Body of pancreas (tissue), 4 donors: Measurements from ENCODE around the gene GPRC5D.

Experiments
- CTCF ChIP-seq, 7 experiments: fragments of 450-650 bp in 4 of 7; fragments of 200-600 bp in 3 of 7; sonication (generic) in 3 of 7; IDR thresholded peaks; one replicate each; pipeline ENCODE4 v1.5.1; 2016 to 2019; ENCODE audit warnings: antibody characterized with exemption in 7 of 7
- POLR2A ChIP-seq, 3 donors: fragments of 450-650 bp; IDR thresholded peaks; one replicate each; pipeline ENCODE4 v1.6.1; 2016; ENCODE audit warnings: antibody characterized with exemption in 3 of 3, mild to moderate bottlenecking in 2 of 3

DNA sequence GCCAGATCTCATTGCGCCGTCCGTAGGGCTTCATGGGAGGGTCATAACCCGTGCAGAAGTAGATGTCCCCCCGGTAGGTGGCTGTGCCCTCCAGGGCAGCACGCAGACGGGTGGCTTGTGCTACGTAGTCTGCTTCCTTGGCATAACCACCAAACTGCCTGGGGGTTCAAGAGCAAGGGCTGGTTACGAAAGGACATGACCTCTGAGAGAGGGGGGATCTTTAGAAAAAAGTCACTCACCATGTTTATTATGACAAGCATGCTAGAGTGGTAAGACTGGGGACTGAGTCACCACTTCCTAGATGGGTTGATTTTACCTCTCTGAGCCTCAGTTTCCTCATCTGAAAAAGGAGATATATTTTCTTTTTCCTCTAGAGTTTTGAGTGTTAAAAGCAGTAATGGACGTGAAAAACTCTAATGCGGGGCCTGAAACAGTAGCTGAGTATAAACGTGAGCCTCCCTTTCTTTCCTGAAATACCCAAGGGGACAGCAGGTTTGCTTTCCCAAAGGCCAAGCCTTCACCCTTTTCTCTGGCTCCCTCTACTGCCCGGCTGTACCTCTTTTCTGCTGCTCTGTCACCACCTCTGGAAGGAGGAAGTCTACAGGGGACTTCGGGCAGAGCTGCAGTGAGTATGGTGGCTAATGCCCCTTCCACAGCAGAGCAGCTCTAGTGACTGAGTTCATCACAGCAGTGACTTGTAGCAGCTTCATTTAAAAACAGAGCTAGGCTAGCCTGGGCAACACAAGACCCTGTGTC lies 23.5 kb upstream of the GPRC5D start:
- peak in 3 of 7 experiments; percentile 7 to 14 (median 13) for TF ChIP-seq CTCF (IDR thresholded peaks at IDR 0.05)
- no peak for TF ChIP-seq POLR2A (IDR thresholded peaks at IDR 0.05)
